Stimulated activated CD4-positive, alpha-beta T cell treated with anti-CD3 and anti-CD28 coated beads, Interleukin-1b, Interleukin-23, amount 100 ng/mL, for 1 hour (primary cell): ENCODE results near the gene MINPP1.

Experiments used
- DNase-seq, 2 donors: peaks; one replicate each; pipeline ENCODE4 v3.0.0-alpha.2; 2020; ENCODE audit warnings: low read depth in 2 of 2

MINPP1 gene

GRCh38 chr10:87519582-87519981 lies 14.9 kb downstream of the MINPP1 start:
- no peak for DNase-seq

GRCh38 chr10:87523731-87524130 lies 19.0 kb downstream of the MINPP1 start:
- DNase-seq, result no peak

- no peak for DNase-seq
Measured at GRCh38 chr10:87524296-87524695, 19.6 kb downstream of the MINPP1 start.

GRCh38 chr10:87531908-87532622 lies 27.4 kb downstream of the MINPP1 start:
- DNase-seq, result no peak

- DNase-seq, result no peak
Measured at GRCh38 chr10:87532696-87533095, 28.0 kb downstream of the MINPP1 start.

- DNase-seq, result no peak
Measured at GRCh38 chr10:87534173-87534858, 29.6 kb downstream of the MINPP1 start.

GRCh38 chr10:87538092-87539015 lies 33.7 kb downstream of the MINPP1 start:
- DNase-seq, result no peak

GRCh38 chr10:87541114-87541513 lies 36.4 kb downstream of the MINPP1 start:
- DNase-seq, result no peak

GRCh38 chr10:87544721-87545120 lies 40.0 kb downstream of the MINPP1 start:
- no peak for DNase-seq

- DNase-seq, result no peak
Measured at GRCh38 chr10:87545783-87546182, 41.1 kb downstream of the MINPP1 start.

GRCh38 chr10:87546210-87546609 lies 41.5 kb downstream of the MINPP1 start:
- DNase-seq, result no peak

- DNase-seq, result no peak
Measured at GRCh38 chr10:87546971-87547413, 42.3 kb downstream of the MINPP1 start.

GRCh38 chr10:87547734-87548311 lies 43.1 kb downstream of the MINPP1 start:
- DNase-seq, result no peak

GRCh38 chr10:87550741-87551140 lies 46.0 kb downstream of the MINPP1 start:
- no peak for DNase-seq

- DNase-seq, result no peak
Measured at GRCh38 chr10:87551326-87551725, 46.6 kb downstream of the MINPP1 start.

GRCh38 chr10:87552248-87552929 lies 47.7 kb downstream of the MINPP1 start:
- DNase-seq, result no peak

- DNase-seq, result no peak
Measured at GRCh38 chr10:87557409-87557808, 52.7 kb downstream of the MINPP1 start.

- DNase-seq, result no peak
Measured at GRCh38 chr10:87558333-87558732, 53.6 kb downstream of the MINPP1 start.

GRCh38 chr10:87559392-87559791 lies 54.7 kb downstream of the MINPP1 start:
- DNase-seq, result no peak

- no peak for DNase-seq
Measured at GRCh38 chr10:87560495-87561129, 55.9 kb downstream of the MINPP1 start.

GRCh38 chr10:87562750-87563149 lies 58.1 kb downstream of the MINPP1 start:
- no peak for DNase-seq
